Measurements from ENCODE around the gene PAK1.
"Not testable (repeated sequence)": the region's sequence is repeated elsewhere in the genome, so short reads cannot be mapped to it uniquely, and the experiment has no call there.

Gene PAK1

DNA sequence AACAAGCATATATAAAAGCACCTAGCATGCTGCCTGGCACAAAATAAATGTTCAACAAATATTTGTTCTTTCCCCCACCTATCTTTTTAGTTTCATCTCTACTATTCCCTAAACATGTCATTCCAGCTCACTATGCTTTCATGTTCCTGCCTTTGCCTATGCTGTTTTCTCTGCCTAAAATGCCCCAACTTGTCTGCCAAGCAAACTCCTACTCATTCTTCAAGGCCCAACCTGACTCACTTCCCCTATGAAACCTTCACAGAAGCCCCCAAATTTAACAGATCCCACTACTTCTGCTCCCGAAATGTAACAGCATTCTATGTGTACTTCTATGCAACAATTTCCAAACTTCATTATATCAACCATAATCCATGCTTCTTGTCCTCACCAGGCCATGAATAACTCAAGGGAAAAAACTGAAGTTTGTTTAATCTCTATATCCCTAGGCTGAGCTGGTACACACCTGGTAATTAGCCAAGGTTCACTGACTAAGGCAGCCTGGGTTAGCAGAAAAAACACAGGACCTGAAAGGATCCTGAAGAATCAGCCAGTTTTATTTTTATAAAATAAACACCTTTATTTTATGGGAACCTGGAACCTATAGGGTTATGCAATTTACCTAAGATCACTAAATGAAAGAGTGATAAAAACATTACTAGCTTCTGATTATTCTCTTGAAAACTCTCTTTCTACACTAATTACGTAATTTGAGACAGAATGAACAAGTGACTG, 72.2 kb downstream of the PAK1 start:
- DNase-seq = no peak

DNA sequence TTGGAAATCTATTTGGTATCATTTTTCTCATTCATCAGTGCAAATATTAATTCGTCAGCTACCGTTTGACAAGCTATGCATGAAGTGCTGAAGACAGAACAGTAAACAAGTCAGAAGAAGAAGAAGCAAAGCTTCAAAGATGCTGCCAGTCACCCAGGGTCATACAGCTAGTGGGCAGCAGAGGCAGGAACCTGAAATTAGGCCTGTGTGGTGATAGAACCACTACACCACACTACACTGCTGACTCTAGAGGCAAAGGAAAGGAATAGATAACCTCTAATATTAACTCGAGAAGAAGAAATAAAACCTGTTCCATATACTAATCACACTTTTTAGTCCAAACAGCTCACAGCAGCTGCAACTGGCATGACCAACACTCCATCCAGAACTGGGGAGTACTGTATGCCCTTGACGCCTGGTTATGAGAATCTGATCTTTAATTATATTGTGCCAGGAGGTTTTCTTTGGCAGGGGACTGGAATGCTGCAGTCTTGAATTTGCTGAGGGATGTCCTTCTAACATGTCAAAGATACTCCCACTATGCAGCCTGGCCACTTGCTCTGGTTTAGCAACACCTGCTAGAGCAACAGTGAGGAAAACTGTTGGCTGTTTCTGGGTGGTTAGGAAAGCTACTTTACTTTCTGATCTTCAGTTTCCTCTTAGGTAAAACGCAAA, 73.0 kb downstream of the PAK1 start:
- no peak for DNase-seq

DNA sequence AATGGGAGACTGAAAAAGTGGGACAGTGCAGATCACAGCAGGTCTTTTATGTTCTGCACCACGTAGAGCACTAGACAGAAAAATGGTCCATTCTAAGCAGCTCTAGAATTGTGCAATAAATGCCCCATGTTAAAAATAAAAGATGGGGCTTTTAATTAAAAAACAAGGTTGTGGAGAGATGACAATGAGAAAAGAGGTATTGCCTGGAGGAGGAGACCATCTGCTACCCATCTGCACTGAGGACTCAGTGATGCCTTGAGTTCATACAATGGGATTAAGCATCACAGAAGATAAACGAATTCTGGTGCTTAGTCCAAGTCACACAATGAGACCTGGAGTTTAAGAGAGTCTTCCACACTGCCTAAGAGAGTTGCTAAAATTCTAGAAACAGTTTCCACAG, 73.6 kb downstream of the PAK1 start:
- no peak for DNase-seq

DNA sequence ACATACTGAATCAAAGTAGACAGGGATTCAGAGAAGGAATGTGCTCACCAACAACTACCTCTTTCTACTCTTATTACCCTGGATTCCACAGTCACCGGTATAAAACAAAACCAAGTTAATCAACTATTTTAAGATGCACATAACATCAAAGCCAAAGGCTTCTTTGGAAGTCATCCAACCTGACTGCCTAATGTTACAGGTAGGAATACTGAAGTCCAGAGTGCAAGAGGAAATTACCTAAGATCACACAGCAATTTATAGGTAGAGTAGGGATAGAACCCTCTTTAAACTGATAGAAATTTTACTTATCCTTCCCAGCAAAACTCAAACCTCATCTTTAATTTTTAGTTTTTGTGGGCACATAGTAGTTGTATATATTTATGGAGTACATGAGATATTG, 76.3 kb downstream of the PAK1 start:
- DNase-seq = no peak

DNA sequence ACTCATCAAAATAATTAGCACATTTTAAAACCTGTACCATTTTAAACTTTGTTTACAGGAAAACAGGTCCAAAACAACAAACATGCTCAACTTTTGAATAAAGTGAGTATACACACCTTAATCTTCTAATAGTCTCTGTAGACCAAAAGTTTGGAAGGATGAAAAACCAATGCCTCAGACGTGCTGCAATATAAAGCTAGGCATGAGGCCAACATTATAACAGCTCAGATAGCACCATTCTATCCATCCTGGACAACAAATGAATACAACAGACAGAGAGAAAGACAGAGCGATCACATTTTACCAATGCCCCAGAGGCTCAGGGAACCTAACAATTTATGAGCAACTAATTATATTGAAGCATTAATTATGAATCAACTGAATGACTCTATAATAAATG, 77.0 kb downstream of the PAK1 start:
- no peak for DNase-seq

DNA sequence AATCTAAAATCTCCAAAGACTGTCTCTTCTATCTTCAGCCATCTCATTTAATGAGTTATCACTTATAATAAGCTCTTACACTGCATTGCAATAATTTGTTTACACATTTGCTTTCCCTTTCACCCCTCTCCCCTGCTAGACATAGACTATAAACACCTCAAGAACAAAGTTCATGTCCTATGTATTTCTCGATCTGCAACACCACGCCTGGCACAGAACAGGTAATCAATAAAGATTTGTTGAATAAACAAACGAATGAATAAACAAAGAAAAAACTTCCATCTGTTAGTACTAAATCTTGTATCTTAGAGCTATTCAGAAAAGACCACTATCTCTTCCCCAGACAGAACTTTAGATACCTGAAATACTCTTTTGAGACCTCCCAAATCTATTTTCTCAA, 77.6 kb downstream of the PAK1 start:
- no peak for DNase-seq

DNA sequence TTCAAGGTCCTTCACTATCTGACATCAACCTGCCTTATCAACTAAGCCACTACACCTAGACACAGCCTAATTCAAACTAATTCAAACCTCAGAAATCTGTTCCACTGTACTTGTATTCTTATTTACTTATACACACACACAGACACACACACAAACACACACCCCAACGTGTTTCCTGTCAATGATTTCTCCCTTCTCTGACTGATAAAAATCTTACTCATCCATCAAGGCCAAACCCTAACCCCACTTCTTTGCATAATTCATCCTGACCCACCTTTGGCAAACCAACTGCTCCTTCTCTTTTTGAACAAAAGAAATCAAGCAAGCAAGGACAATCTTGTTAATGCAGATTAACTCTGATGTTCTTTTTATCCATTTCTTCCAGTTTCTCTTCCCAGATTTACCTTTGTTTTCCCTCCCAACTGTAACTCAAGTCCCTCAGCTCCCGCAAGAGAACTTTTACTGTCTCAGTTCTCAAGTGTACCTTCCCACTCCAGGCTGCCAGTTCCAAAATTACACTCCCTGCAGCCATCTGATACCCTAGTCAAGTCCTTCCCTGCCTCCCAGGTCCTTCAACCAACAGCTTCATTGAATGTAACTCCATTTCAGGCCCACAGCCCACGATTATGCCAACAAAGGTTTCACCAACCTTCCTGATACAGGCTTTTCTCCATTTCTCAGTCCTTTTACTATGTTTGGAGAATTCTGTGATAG, 78.3 kb downstream of the PAK1 start:
- no peak for DNase-seq

DNA sequence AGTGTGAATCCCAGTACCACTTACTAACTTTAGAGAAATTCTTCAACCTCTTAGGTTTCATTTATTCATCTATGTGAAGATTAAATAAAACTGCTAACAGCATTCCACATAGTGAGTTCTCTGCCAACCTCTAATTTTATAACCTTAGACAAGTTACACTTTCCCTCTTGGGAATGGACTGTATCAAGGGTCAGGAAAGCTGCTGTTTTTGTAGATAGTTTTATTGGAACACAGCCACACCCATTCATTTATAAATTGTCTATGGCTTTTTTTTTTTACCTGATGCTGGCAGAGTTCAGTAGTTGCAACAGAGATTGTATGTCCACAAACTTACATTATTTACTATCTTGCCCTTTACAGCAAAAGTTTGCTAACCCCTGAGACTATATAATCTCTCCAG, 81.1 kb downstream of the PAK1 start:
- DNase-seq = no peak

DNA sequence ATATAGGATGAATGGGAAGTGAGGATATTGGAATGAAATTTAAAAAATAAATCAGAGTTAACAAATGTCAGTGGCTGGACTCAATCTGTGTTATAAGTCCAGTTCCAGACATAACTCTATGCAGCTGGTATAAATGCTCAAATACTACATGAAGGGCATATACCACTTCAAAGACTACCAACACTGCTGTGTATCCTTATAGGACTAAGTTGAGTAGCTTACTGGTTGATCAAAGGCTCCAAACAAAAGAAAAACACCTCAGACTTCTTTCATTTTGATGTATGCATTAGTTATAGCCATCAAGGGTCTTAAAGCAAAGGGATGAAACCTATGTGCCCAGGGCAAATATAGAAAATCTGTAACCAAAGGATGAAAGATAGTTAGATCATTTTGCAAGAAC, 86.2 kb downstream of the PAK1 start:
- no peak for DNase-seq

DNA sequence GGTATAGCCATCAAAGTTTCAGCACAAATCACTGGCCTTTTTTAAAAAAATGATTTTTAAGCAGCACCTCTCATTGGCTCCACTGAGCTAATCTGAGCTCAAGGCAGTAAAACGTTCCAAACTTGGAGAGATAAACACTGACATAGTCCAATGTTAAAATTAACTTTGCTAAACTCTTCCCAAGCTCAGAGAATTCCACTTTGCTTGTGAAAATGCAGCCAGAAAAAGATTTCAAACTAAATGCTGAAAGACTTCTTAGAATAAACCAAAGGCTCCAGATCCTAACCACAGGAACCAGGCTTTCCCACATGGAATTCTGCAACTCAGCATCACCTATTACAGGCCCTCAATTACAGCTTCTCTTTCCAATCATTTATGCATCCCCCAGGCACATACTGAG, 87.7 kb downstream of the PAK1 start:
- no peak for DNase-seq

DNA sequence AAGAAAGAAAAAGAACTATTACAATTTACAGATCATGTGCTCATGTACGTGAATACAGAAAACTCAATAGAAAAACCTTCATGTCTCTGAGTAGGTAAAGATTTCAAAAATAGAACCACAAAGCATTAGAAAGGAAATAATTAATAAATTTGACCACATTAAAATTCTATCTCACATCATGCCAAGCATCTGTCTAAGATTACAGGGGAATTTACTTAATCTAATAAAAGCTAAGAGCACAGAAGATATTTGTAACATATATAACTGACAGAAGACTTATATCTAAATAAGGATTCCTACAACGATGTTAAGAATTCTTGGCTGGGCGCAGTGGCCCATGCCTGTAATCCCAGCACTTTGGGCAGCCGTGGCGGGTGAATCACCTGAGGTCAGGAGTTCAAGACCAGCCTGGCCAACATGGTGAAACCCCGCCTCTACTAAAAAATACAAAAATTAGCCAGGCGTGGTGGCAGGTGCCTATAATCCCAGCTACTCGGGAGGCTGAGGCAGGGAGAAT, 88.6 kb downstream of the PAK1 start:
- DNase-seq = not testable (repeated sequence)

DNA sequence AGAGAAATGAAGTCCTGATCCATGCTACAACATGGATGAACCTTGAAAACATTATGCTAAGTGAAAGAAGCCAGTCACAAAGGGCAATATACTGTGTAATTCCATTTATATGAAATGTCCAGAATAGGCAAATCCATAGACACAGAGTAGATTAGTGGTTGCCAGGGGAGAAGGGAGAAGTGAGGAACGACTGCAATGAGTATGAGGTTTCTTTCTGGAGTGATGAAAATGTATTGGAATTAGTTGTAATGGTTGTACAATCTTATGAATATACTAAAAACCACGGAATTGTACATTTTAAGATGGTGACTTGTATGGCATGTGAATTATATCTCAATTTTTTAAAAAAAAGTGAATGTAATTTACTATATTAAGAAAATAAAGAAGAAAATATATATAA, 89.3 kb downstream of the PAK1 start:
- no peak for DNase-seq

DNA sequence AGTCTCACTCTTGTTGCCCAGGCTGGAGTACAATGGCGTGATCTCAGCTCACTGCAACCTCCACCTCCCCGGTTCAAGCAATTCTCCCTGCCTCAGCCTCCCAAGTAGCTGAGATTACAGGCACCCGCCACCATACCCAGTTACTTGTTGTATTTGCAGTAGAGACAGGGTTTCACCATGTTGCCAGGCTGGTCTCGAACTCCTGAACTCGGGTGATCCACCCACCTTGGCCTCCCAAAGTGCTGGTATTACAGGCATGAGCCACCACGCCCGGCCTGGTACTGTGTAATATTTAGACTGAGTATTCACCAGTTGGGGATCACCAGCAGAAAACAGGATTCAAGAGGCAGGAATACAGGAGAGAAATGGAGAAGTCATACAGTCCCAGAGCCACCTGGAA, 90.5 kb downstream of the PAK1 start:
- DNase-seq = not testable (repeated sequence)

DNA sequence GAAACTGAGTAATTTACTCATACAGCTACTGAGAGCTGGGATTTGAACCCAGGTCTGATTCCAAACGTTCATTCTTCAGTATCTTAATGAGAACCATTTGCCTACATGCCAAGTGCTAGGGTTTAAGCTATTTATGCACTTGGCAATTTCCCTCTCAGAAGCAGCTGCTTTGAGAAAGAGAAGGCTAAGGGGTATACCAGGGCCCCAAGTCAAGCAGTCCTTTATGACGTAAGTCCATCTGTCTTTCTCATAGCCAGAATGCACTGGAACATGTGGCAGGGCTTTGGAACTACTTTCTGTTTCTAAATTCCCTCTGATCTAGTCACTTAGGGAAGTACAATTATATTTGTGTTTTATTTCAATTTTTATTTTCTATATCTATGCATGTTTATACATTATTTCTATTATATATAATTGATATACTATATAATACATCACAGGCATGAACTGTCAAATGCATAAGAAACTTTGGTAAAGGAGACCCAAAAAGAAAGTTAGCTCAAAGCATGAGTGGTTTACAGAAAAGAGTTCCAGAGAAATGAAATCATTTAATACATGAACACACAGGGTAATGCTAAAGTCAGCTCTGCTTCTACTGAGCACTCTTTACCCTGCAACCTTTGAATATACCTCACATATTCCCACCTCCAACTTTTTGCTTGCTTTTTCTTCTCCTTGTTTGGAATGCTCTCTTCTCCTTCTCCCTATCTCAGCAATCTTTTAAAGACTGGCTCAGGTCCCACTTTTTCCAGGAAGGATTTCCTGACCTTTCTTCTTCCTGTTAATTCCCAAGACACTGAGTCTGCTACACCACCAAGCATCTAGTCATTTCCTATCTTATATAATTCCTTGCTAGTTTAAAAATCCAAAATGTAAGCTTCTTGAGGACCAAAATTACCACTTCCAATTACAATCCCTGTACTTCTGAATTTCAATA, 91.9 kb downstream of the PAK1 start:
- no peak for DNase-seq

DNA sequence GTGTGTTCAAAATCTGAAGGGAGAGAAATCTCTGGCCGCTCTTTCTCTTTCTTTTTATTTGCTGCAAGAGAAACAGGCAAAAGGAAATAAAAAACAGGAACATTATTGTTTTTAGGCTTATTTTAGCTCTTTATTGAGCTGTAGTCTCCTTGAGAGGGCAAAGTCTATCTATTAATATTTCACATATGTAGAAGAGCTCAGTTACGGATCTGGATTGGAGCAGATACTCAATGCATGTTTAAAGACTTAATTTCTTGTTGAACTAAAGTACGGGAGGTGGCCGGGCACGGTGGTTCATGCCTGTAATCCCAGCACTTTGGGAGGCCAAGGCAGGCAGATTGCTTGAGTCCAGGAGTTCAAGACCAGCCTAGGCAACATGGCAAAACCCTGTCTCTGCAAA, 94.0 kb downstream of the PAK1 start:
- DNase-seq = no peak

DNA sequence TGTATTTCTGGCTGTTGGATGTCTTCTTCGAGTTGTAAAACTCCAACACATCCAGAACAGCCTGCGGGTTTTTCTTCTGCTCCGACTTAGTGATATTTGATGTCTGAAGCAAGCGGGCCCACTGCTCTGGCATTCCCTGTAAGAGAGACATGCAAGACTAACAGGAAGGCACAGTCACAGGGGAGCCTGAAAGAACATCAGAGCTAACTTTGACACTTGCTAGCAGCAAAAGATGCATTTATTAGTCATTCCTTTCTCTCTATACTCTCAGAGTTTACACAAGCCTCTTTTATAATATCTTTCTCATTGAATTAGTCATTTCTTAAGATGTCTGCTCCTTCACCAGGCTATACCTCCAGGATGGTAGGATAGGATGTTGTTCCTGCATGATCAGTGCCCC, 94.6 kb downstream of the PAK1 start:
- DNase-seq = no peak

DNA sequence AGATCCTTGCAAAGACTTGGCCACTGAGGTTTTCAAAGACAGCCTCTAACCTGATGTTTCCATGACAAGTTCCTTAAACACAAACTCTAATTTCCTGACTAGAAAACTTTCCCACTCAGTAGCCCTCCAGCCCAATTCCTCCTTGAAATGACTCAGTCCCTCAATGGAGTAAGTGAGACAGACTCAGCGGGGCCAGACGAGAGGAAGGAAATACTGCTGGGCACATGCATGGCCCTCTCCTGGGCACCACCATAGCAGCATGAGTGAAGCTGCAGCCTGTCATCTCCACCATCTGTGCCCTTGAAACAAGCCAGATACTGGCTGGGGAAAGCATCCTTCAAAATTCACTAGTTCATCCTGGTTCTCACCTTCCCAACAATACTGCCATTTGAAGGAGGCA, 96.2 kb downstream of the PAK1 start:
- no peak for DNase-seq

DNA sequence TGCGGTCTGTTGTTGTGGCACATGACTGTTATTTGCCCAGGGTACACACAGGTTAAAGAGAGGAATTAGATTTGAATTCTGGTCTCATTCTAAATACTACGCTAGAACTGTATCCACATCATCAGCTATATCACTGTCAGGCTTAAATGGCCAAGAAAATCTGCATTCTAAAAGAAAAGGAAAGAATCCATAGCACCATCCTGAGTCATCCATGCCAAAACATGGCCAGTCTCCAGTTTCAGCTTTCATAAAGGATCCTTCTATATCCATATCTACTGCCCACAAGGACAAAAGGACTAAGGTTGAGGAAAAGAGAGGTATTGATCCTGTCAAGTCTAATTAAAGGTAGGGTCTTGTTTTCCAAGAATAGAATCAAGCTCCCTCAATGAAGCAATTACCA, 98.8 kb downstream of the PAK1 start:
- DNase-seq = no peak

DNA sequence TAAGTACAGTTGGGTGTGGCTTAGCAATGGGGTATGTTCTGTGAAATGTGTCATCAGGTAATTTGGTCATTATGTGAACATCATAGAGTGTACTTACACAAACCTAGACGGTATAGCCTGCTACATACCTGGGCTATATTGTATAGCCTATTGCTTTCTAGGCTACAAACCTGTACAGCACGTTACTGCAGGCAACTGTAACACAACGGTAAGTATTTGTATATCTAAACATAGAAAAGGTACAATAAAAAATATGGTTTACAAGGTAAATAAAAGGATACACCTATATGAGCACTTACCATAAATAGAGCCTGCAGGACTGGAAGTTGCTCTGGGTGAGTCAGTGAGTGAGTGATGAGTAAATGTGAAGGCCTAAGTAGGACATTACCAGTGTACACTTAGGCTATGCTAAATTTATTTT, 99.3 kb downstream of the PAK1 start:
- no peak for DNase-seq

DNA sequence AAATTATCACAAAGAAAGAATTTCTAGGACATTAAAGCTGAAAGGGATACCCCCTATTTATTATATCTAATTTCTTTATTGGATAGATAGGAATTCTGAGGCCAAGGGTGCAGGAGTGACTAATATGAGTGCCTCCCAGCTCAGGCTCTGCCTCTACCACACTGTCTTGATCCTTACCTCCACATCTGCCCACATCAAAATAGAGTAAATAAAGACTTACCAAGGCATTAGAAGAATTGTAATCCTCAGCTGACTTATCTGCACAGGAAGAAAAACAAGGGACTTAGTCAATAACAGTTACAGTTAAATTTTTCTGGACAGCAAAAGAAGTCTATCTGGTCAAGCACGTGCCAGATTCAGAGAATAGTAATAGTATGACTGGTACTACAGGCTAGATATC, 99.8 kb downstream of the PAK1 start:
- no peak for DNase-seq

DNA sequence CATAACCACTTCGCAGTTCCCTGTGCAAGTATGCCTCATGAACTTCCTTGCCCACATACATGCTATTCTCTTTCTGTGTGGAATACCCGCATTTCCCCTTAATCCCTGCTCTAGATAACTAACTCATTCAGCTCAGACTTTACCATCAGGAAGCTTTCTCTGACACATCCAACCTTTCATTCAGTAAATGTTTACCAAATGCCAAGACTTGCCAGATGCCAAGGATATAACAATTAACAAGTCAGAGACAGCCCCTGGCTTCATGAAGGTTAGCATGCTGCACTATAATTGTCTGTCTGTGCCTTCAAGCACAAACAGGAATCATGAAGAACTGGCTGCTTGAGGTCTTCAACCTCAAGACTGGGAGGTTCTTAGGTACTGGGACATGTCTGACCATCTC, 101.2 kb downstream of the PAK1 start:
- DNase-seq = no peak

DNA sequence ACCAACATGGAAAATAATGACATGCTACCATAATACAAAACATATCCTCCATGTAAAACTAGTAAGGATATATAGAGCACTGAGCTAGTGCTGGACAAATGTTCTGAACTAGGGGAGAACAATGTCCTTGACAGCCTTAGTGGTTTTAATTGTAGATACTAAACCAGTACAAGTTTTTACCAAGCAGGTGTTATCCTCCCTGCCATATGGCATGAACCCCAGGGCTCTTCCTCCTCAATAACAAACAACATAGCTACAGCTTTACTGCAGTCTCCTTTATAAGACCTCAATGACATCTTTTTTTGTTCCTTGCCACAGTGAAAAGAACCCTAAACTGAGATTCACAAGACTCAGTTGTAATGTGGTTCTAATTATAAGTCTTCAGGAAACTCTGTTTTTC, 102.2 kb downstream of the PAK1 start:
- DNase-seq = no peak

DNA sequence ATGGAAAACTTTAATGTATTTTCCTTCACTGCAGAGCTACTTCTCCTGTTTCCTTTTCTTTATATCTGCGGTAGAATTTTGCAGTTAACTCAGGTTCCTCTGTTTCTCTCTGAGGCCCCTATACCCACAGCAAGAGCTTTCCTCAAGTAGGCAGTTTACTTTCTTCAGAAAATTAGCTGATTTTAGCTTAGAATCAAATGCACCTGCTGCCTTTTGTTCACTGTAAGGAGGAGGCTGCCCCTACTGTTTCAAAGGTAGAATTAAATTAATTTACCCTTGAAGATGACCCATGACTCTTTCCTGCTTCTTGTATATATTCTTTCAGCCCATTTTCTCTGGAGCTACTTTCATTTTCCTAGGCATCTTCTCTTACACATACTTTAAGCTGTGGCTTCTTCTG, 103.7 kb downstream of the PAK1 start:
- no peak for DNase-seq
